ENCODE data around the gene NDST1. TPM values are rescaled to one million over a fixed set of nuclear protein-coding genes. Genes with fewer than 3 reads are reported as not detected.

Gene NDST1
- total RNA-seq, 1 experiment from 2014 or later: 33.1 TPM

- Histone ChIP-seq H3K27ac (ENCODE audit: low read depth, low read length) (no peak overlapping the region; the same call in 1 of the 2 replicates), H3K4me2 (ENCODE audit: low read length) (no peak overlapping the region), H3K9ac (ENCODE audit: low read length) (no peak overlapping the region), H2AFZ (ENCODE audit: low read depth, low read length, poor library complexity, severe bottlenecking) (no peak overlapping the region), H3K9me3 (ENCODE audit: control insufficient read depth in 1 of 2, insufficient read depth in 1 of 2, low read depth in 1 of 2, low read length in 2 of 2) (no peaks in the 10 kb centered on the region), H3K4me3 (replicated peaks in 1 of 2; ENCODE audit: low read depth in 1 of 2, low read length in 2 of 2) (no peak overlapping the region), H3K4me1 (ENCODE audit: control insufficient read depth in 1 of 2, insufficient read depth in 2 of 2, low read length in 2 of 2) (peaks cover 18 to 37% of the 10 kb centered on the region in 2 experiments), H3K36me3 (ENCODE audit: control insufficient read depth in 1 of 2, insufficient read depth in 2 of 2, low read length in 2 of 2) (no peaks in the 10 kb centered on the region; a peak in 1 of 4 replicates), H3K9me2 (ENCODE audit: insufficient read depth) (no peaks in the 10 kb centered on the region), H4K20me1 (ENCODE audit: insufficient read depth) (no peaks in the 10 kb centered on the region), H3K79me2 (ENCODE audit: insufficient read depth, low read length) (peaks cover 36% of the 10 kb centered on the region; the same call in 1 of the 2 replicates), H3K27me3 (ENCODE audit: insufficient read depth, low read length) (no peaks in the 10 kb centered on the region)
- RAD21 ChIA-PET (ENCODE audit: low non-redundant PET in 1 of 2, low total read pairs in 2 of 2, uncharacterized antibody in 2 of 2, unreplicated experiment in 2 of 2): no interaction called here
- POLR2A ChIA-PET: no interaction called here
- no peak for DNase-seq (ENCODE audit: low read depth, low spot score)
- intact Hi-C loops (cut with micrococcal nuclease): no loop called here
- no peak for TF ChIP-seq FOSL1 (IDR thresholded peaks at IDR 0.05; ENCODE audit: low read depth)
- peak; percentile 7; the same call in 1 of the 2 replicates for TF ChIP-seq ZFX (IDR thresholded peaks at IDR 0.05)
- no peak for ATAC-seq
- BruUV-seq (replicated peaks): no TSS peak
- CTCF ChIA-PET: no interaction called here
Measured at GRCh38 chr5:150520747-150521521, 13.0 kb downstream of the NDST1 start.

GRCh38 chr5:150521522-150521817 lies 13.5 kb downstream of the NDST1 start:
- H3K79me2 ChIP-seq (ENCODE audit: insufficient read depth, low read length): peaks cover 37% of the 10 kb centered on the region; the same call in 1 of the 2 replicates
- no peak for TF ChIP-seq TCF7L2 (IDR thresholded peaks at IDR 0.05; ENCODE audit: borderline replicate concordance, extremely low read depth, insufficient read depth, insufficient read length)
- TF ChIP-seq, protein P1, sequence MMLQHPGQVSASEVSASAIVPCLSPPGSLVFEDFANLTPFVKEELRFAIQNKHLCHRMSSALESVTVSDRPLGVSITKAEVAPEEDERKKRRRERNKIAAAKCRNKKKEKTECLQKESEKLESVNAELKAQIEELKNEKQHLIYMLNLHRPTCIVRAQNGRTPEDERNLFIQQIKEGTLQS (IDR thresholded peaks at IDR 0.05): no peak
- TF ChIP-seq EZH2phosphoT487 (IDR thresholded peaks at IDR 0.05; ENCODE audit: borderline replicate concordance): no peak
- no peak for TF ChIP-seq RAD21 (IDR thresholded peaks at IDR 0.05; ENCODE audit: low read depth)
- TF ChIP-seq CEBPB (IDR thresholded peaks at IDR 0.05; ENCODE audit: low read depth): no peak
- TF ChIP-seq, protein P2, sequence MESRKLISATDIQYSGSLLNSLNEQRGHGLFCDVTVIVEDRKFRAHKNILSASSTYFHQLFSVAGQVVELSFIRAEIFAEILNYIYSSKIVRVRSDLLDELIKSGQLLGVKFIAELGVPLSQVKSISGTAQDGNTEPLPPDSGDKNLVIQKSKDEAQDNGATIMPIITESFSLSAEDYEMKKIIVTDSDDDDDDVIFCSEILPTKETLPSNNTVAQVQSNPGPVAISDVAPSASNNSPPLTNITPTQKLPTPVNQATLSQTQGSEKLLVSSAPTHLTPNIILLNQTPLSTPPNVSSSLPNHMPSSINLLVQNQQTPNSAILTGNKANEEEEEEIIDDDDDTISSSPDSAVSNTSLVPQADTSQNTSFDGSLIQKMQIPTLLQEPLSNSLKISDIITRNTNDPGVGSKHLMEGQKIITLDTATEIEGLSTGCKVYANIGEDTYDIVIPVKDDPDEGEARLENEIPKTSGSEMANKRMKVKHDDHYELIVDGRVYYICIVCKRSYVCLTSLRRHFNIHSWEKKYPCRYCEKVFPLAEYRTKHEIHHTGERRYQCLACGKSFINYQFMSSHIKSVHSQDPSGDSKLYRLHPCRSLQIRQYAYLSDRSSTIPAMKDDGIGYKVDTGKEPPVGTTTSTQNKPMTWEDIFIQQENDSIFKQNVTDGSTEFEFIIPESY (IDR thresholded peaks at IDR 0.05; ENCODE audit: extremely low read depth, insufficient replicate concordance, low read length): no peak
- TF ChIP-seq CBX3 (IDR thresholded peaks at IDR 0.05; ENCODE audit: low read depth): no peak
- TF ChIP-seq POLR2A (IDR thresholded peaks at IDR 0.05; ENCODE audit: borderline replicate concordance, extremely low read depth, insufficient read depth, insufficient read length): no peak
- TF ChIP-seq SRF (IDR thresholded peaks at IDR 0.05; ENCODE audit: low read depth): no peak
- TF ChIP-seq CTCF (IDR thresholded peaks at IDR 0.05 in 2 of 3, conservative IDR thresholded peaks at IDR 0.05 in 1 of 3; ENCODE audit: borderline replicate concordance in 1 of 3, insufficient read depth in 1 of 3, low read depth in 2 of 3, low read length in 2 of 3): no peak
- no peak for TF ChIP-seq POLR2AphosphoS5 (IDR thresholded peaks at IDR 0.05; ENCODE audit: low read depth, low read length)
- no peak for TF ChIP-seq EGR1 (IDR thresholded peaks at IDR 0.05; ENCODE audit: low read depth)
- no peak for TF ChIP-seq SP1 (IDR thresholded peaks at IDR 0.05; ENCODE audit: low read depth)
- no peak for TF ChIP-seq ZFX (IDR thresholded peaks at IDR 0.05)
- no peak for TF ChIP-seq SIN3A (IDR thresholded peaks at IDR 0.05; ENCODE audit: low read depth)
- TF ChIP-seq ZNF274 (IDR thresholded peaks at IDR 0.05; ENCODE audit: low read depth, low read length): no peak
- no peak for TF ChIP-seq ELF1 (IDR thresholded peaks at IDR 0.05; ENCODE audit: borderline replicate concordance, low read depth)
- TF ChIP-seq JUND (IDR thresholded peaks at IDR 0.05): no peak

More at GRCh38 chr5:150521522-150521817, 13.5 kb downstream of the NDST1 start:
- Histone ChIP-seq H4K20me1 (ENCODE audit: insufficient read depth) (no peaks in the 10 kb centered on the region), H2AFZ (ENCODE audit: low read depth, low read length, poor library complexity, severe bottlenecking) (no peak overlapping the region), H3K36me3 (ENCODE audit: control insufficient read depth in 1 of 2, insufficient read depth in 2 of 2, low read length in 2 of 2) (no peaks in the 10 kb centered on the region; a peak in 1 of 4 replicates), H3K27me3 (ENCODE audit: insufficient read depth, low read length) (no peaks in the 10 kb centered on the region), H3K27ac (ENCODE audit: low read depth, low read length) (no peak overlapping the region), H3K4me3 (replicated peaks in 1 of 2; ENCODE audit: low read depth in 1 of 2, low read length in 2 of 2) (no peak overlapping the region), H3K9ac (ENCODE audit: low read length) (no peak overlapping the region), H3K4me2 (ENCODE audit: low read length) (no peak overlapping the region), H3K4me1 (ENCODE audit: control insufficient read depth in 1 of 2, insufficient read depth in 2 of 2, low read length in 2 of 2) (peaks cover 16 to 33% of the 10 kb centered on the region in 2 experiments), H3K9me3 (ENCODE audit: control insufficient read depth in 1 of 2, insufficient read depth in 1 of 2, low read depth in 1 of 2, low read length in 2 of 2) (no peaks in the 10 kb centered on the region), H3K9me2 (ENCODE audit: insufficient read depth) (no peaks in the 10 kb centered on the region)
- BruUV-seq (replicated peaks): no TSS peak
- DNase-seq (ENCODE audit: low read depth, low spot score): no peak
- intact Hi-C loops (cut with micrococcal nuclease): no loop called here
- ChIA-PET POLR2A (no interaction called here), CTCF (no interaction called here), RAD21 (ENCODE audit: low non-redundant PET in 1 of 2, low total read pairs in 2 of 2, uncharacterized antibody in 2 of 2, unreplicated experiment in 2 of 2) (no interaction called here)
- ATAC-seq: no peak
